Ishikawa (cell line): ENCODE results near the gene USP8.

Experiments
- CEBPB ChIP-seq: IDR thresholded peaks from 2 replicates; pipeline ENCODE4 v1.6.1; 2012
- CREB1 ChIP-seq: IDR thresholded peaks from 2 replicates; pipeline ENCODE4 v1.6.1; 2012; ENCODE audit warnings: low read depth
- EGR1 ChIP-seq: IDR thresholded peaks from 2 replicates; pipeline ENCODE4 v1.6.1; 2012
- EP300 ChIP-seq: IDR thresholded peaks from 2 replicates; pipeline ENCODE4 v1.6.1; 2012; ENCODE audit warnings: borderline replicate concordance
- FOXM1 ChIP-seq: IDR thresholded peaks from 2 replicates; pipeline ENCODE4 v1.6.1; 2012; ENCODE audit warnings: low read depth, borderline replicate concordance
- NFIC ChIP-seq: IDR thresholded peaks from 2 replicates; pipeline ENCODE4 v1.6.1; 2012
- RAD21 ChIP-seq: IDR thresholded peaks from 2 replicates; pipeline ENCODE4 v1.6.1; 2012; ENCODE audit warnings: low read depth
- TAF1 ChIP-seq: IDR thresholded peaks from 2 replicates; pipeline ENCODE4 v1.6.1; 2012; ENCODE audit warnings: low read depth, mild to moderate bottlenecking
- TCF12 ChIP-seq: IDR thresholded peaks from 2 replicates; pipeline ENCODE4 v1.6.1; 2012; ENCODE audit warnings: low read depth
- TEAD4 ChIP-seq: IDR thresholded peaks from 2 replicates; pipeline ENCODE4 v1.6.1; 2012
- YY1 ChIP-seq: IDR thresholded peaks from 2 replicates; pipeline ENCODE4 v1.6.1; 2012; ENCODE audit warnings: low read depth
- ZBTB7A ChIP-seq: IDR thresholded peaks from 2 replicates; pipeline ENCODE4 v1.6.1; 2012; ENCODE audit warnings: low read depth
- TF ChIP-seq, protein P1 (sequence below): IDR thresholded peaks from 2 replicates; pipeline ENCODE4 v1.6.1; 2012
- TF ChIP-seq, protein P2 (sequence below): IDR thresholded peaks from 2 replicates; pipeline ENCODE4 v1.6.1; 2012; ENCODE audit warnings: low read depth, mild to moderate bottlenecking
- TF ChIP-seq, protein P3 (sequence below): IDR thresholded peaks from 2 replicates; pipeline ENCODE4 v1.6.1; 2012

Gene USP8

DNA sequence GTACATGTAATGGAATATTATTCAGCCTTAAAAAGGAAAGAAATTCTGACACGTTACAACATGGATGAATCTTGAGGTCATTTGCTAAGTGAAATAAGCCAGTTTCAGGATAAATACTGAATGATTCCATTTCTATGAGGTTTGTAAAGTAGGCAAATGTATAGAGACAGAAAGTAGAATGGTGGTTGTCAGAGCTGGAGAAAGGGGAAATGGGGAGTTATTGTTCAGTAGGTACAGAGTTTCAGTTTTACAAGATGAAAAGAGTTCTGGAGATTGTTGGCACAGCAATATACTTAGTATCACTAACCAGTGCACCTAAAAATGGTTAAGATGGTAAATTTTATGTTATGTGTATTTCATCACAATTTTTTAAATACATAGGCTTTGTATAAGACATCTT, 60.6 kb downstream of the USP8 start:
- TF ChIP-seq, protein P1, sequence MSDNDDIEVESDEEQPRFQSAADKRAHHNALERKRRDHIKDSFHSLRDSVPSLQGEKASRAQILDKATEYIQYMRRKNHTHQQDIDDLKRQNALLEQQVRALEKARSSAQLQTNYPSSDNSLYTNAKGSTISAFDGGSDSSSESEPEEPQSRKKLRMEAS: no peak
- TF ChIP-seq FOXM1 (no peak), CREB1 (no peak), RAD21 (no peak), TEAD4 (no peak), NFIC (no peak), EP300 (no peak), ZBTB7A (no peak), EGR1 (no peak), TAF1 (no peak), CEBPB (no peak), YY1 (no peak), TCF12 (no peak)
- TF ChIP-seq, protein P2, sequence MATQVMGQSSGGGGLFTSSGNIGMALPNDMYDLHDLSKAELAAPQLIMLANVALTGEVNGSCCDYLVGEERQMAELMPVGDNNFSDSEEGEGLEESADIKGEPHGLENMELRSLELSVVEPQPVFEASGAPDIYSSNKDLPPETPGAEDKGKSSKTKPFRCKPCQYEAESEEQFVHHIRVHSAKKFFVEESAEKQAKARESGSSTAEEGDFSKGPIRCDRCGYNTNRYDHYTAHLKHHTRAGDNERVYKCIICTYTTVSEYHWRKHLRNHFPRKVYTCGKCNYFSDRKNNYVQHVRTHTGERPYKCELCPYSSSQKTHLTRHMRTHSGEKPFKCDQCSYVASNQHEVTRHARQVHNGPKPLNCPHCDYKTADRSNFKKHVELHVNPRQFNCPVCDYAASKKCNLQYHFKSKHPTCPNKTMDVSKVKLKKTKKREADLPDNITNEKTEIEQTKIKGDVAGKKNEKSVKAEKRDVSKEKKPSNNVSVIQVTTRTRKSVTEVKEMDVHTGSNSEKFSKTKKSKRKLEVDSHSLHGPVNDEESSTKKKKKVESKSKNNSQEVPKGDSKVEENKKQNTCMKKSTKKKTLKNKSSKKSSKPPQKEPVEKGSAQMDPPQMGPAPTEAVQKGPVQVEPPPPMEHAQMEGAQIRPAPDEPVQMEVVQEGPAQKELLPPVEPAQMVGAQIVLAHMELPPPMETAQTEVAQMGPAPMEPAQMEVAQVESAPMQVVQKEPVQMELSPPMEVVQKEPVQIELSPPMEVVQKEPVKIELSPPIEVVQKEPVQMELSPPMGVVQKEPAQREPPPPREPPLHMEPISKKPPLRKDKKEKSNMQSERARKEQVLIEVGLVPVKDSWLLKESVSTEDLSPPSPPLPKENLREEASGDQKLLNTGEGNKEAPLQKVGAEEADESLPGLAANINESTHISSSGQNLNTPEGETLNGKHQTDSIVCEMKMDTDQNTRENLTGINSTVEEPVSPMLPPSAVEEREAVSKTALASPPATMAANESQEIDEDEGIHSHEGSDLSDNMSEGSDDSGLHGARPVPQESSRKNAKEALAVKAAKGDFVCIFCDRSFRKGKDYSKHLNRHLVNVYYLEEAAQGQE: no peak
- TF ChIP-seq, protein P3, sequence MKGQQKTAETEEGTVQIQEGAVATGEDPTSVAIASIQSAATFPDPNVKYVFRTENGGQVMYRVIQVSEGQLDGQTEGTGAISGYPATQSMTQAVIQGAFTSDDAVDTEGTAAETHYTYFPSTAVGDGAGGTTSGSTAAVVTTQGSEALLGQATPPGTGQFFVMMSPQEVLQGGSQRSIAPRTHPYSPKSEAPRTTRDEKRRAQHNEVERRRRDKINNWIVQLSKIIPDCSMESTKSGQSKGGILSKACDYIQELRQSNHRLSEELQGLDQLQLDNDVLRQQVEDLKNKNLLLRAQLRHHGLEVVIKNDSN: no peak

DNA sequence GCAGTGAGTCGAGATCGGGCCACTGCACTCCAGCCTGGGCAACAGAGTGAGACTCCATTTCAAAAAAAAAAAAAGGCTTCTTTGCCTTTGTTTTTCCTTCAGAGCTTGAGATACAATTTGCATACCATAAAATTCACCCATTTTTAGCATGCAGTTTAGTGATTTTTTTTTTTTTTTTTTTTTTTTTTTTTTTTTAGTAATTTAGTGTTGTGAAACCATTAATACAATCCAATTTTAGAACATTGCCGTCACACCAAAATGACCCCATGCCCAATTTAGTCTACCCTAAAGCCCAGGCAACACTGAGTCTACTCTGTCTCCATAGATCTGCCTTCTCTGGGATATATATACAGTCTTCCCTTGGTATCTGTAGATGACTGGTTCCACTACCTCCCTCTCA, 61.2 kb downstream of the USP8 start:
- TF ChIP-seq TCF12: no peak
- no peak for TF ChIP-seq FOXM1
- TF ChIP-seq EGR1: no peak
- no peak for TF ChIP-seq CREB1
- TF ChIP-seq, protein P3: no peak
- TF ChIP-seq, protein P1: no peak
- no peak for TF ChIP-seq YY1
- TF ChIP-seq CEBPB: no peak
- no peak for TF ChIP-seq TEAD4
- TF ChIP-seq, protein P2: no peak
- TF ChIP-seq TAF1: no peak
- TF ChIP-seq NFIC: no peak
- TF ChIP-seq RAD21: no peak
- no peak for TF ChIP-seq EP300
- TF ChIP-seq ZBTB7A: no peak

DNA sequence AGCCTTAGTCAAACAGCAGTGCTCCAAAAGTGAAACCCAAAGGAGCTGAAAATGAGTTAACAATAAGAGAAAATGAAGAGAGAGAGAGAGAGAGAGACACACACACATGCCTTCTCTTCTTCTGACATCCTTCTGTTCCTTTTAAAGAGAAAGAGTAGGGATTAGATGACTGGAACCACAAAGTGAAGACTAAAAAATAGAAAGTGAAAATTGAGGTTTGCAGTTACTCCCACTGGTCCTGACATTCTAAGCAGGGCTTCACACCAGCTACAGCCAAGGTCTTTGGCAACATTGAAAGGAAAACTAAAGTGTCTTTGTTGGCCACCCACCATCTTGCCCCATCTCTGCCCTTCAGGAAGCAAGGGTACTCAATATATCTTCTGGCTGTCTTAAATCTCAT, 63.1 kb downstream of the USP8 start:
- no peak for TF ChIP-seq CREB1
- TF ChIP-seq, protein P1: no peak
- TF ChIP-seq TAF1: no peak
- no peak for TF ChIP-seq FOXM1
- TF ChIP-seq EGR1: no peak
- no peak for TF ChIP-seq NFIC
- no peak for TF ChIP-seq YY1
- no peak for TF ChIP-seq TCF12
- TF ChIP-seq, protein P3: no peak
- no peak for TF ChIP-seq ZBTB7A

DNA sequence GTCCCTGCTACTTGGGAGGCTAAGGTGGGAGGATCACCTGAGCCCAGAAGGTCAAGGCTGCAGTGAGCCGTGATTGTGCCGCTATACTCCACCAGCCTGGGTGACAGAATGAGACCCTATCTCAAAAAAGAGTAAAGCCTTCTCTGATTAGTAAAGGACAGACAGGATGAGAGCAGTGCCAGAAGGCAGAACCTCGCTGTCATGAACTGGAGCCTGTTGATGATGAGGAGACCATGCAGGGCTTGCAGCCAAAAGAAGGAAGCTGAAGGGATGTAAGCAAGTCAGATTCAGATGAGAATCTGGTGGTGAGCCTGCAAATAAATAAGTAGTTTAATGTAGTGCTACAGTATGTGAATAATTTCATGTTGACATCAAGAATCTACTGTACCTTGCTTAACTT, 69.4 kb downstream of the USP8 start:
- TF ChIP-seq, protein P2: no peak
- TF ChIP-seq, protein P1: no peak
- TF ChIP-seq YY1: no peak
- no peak for TF ChIP-seq TCF12
- no peak for TF ChIP-seq EP300
- TF ChIP-seq FOXM1: no peak
- no peak for TF ChIP-seq EGR1
- TF ChIP-seq ZBTB7A: no peak
- no peak for TF ChIP-seq RAD21
- no peak for TF ChIP-seq NFIC
